Measurements from ENCODE around the gene USP43.

The USP43 gene

GRCh38 chr17:9726291-9726690, 81.0 kb downstream of the USP43 start:
- H2AFZ ChIP-seq (ENCODE audit: low read length), result no peak overlapping the region
- no peaks in the 10 kb centered on the region for H4K20me1 ChIP-seq (ENCODE audit: insufficient read depth, low read length)
- no peaks in the 10 kb centered on the region for H3K4me1 ChIP-seq (ENCODE audit: low read length)
- DNase-seq, result no peak
- TF ChIP-seq CTCF (IDR thresholded peaks at IDR 0.05; ENCODE audit: low read length) (no peak), EZH2 (optimal IDR thresholded peaks at IDR 0.05; ENCODE audit: low read depth, low read length) (no peak), EZH2phosphoT487 (IDR thresholded peaks at IDR 0.05; ENCODE audit: low read length) (no peak)
- H3K36me3 ChIP-seq (replicated peaks; ENCODE audit: insufficient read depth, low read length), result no peaks in the 10 kb centered on the region
- no peaks in the 10 kb centered on the region for H3K9me3 ChIP-seq (replicated peaks; ENCODE audit: insufficient read depth, low read length)
- no peaks in the 10 kb centered on the region for H3K79me2 ChIP-seq (ENCODE audit: low read length)
- no peak overlapping the region for H3K4me3 ChIP-seq (ENCODE audit: low read length)
- peaks cover 55% of the 10 kb centered on the region for H3K27me3 ChIP-seq (replicated peaks; ENCODE audit: insufficient read depth, low read length)
- H3F3A ChIP-seq (ENCODE audit: insufficient read depth, low read length), result no peaks in the 10 kb centered on the region
- no peak overlapping the region for H3K9ac ChIP-seq (ENCODE audit: low read length)
- H3K4me2 ChIP-seq (ENCODE audit: low read depth, low read length), result no peak overlapping the region
- H3K27ac ChIP-seq (ENCODE audit: low read length), result no peak overlapping the region
- H3K9me2 ChIP-seq (replicated peaks; ENCODE audit: insufficient read depth, low read length), result no peaks in the 10 kb centered on the region

GRCh38 chr17:9728005-9728404, 82.7 kb downstream of the USP43 start:
- Histone ChIP-seq H2AFZ (ENCODE audit: low read length) (no peak overlapping the region), H3K4me1 (ENCODE audit: low read length) (no peaks in the 10 kb centered on the region), H3K27me3 (replicated peaks; ENCODE audit: insufficient read depth, low read length) (peaks cover 43% of the 10 kb centered on the region)

GRCh38 chr17:9728564-9728963, 83.2 kb downstream of the USP43 start:
- Histone ChIP-seq H3K9me2 (replicated peaks; ENCODE audit: insufficient read depth, low read length) (no peaks in the 10 kb centered on the region; the same call in 1 of the 2 replicates), H3K4me2 (ENCODE audit: low read depth, low read length) (no peak overlapping the region), H3K36me3 (replicated peaks; ENCODE audit: insufficient read depth, low read length) (no peaks in the 10 kb centered on the region), H3K27me3 (replicated peaks; ENCODE audit: insufficient read depth, low read length) (peaks cover 42% of the 10 kb centered on the region), H3K9me3 (replicated peaks; ENCODE audit: insufficient read depth, low read length) (no peaks in the 10 kb centered on the region), H3F3A (ENCODE audit: insufficient read depth, low read length) (no peaks in the 10 kb centered on the region), H3K79me2 (ENCODE audit: low read length) (no peaks in the 10 kb centered on the region), H2AFZ (ENCODE audit: low read length) (no peak overlapping the region), H3K4me1 (ENCODE audit: low read length) (no peaks in the 10 kb centered on the region), H3K4me3 (ENCODE audit: low read length) (no peak overlapping the region), H3K27ac (ENCODE audit: low read length) (no peak overlapping the region), H4K20me1 (ENCODE audit: insufficient read depth, low read length) (no peaks in the 10 kb centered on the region), H3K9ac (ENCODE audit: low read length) (no peak overlapping the region)
- DNase-seq, result no peak
- TF ChIP-seq CTCF (IDR thresholded peaks at IDR 0.05; ENCODE audit: low read length), result no peak
- TF ChIP-seq EZH2 (optimal IDR thresholded peaks at IDR 0.05; ENCODE audit: low read depth, low read length), result no peak
- no peak for TF ChIP-seq EZH2phosphoT487 (IDR thresholded peaks at IDR 0.05; ENCODE audit: low read length)

More at GRCh38 chr17:9728005-9728404, 82.7 kb downstream of the USP43 start:
- H3K36me3 ChIP-seq (replicated peaks; ENCODE audit: insufficient read depth, low read length), result no peaks in the 10 kb centered on the region
- H3K9me2 ChIP-seq (replicated peaks; ENCODE audit: insufficient read depth, low read length), result no peaks in the 10 kb centered on the region; the same call in 1 of the 2 replicates
- H3K4me3 ChIP-seq (ENCODE audit: low read length), result no peak overlapping the region
- no peaks in the 10 kb centered on the region for H3K79me2 ChIP-seq (ENCODE audit: low read length)
- H3K9me3 ChIP-seq (replicated peaks; ENCODE audit: insufficient read depth, low read length), result no peaks in the 10 kb centered on the region
- no peak overlapping the region for H3K9ac ChIP-seq (ENCODE audit: low read length)
- TF ChIP-seq EZH2phosphoT487 (IDR thresholded peaks at IDR 0.05; ENCODE audit: low read length), result no peak
- TF ChIP-seq EZH2 (optimal IDR thresholded peaks at IDR 0.05; ENCODE audit: low read depth, low read length), result no peak
- no peak for TF ChIP-seq CTCF (IDR thresholded peaks at IDR 0.05; ENCODE audit: low read length)
- no peaks in the 10 kb centered on the region for H3F3A ChIP-seq (ENCODE audit: insufficient read depth, low read length)
- no peaks in the 10 kb centered on the region for H4K20me1 ChIP-seq (ENCODE audit: insufficient read depth, low read length)
- H3K4me2 ChIP-seq (ENCODE audit: low read depth, low read length), result no peak overlapping the region
- H3K27ac ChIP-seq (ENCODE audit: low read length), result no peak overlapping the region
- DNase-seq, result no peak

Measured in MM.1S (cell line).